Fibroblast of skin of scalp (primary cell): ENCODE measurements around the gene SFXN3.

Source experiments
- DNase-seq: peaks from one replicate; pipeline ENCODE4 v3.0.0-alpha.2; 2013

The SFXN3 gene

GRCh38 chr10:101000127-101000914 is 30.7 kb upstream of the SFXN3 start:
- no peak for DNase-seq

GRCh38 chr10:101000915-101001658 is 29.9 kb upstream of the SFXN3 start:
- peak; percentile 79 for DNase-seq

- no peak for DNase-seq
Measured at GRCh38 chr10:101001659-101002035, 29.4 kb upstream of the SFXN3 start.

- DNase-seq = no peak
Measured at GRCh38 chr10:101002456-101002855, 28.6 kb upstream of the SFXN3 start.

GRCh38 chr10:101003639-101004206 is 27.3 kb upstream of the SFXN3 start:
- no peak for DNase-seq

GRCh38 chr10:101005361-101005760 is 25.7 kb upstream of the SFXN3 start:
- no peak for DNase-seq

- DNase-seq = no peak
Measured at GRCh38 chr10:101005869-101006567, 25.0 kb upstream of the SFXN3 start.

GRCh38 chr10:101006593-101007098 is 24.4 kb upstream of the SFXN3 start:
- DNase-seq = no peak

GRCh38 chr10:101007099-101007711 is 23.8 kb upstream of the SFXN3 start:
- DNase-seq = no peak

GRCh38 chr10:101007915-101008822 is 22.9 kb upstream of the SFXN3 start:
- peak; percentile 56 for DNase-seq

GRCh38 chr10:101008823-101009423 is 22.1 kb upstream of the SFXN3 start:
- no peak for DNase-seq

GRCh38 chr10:101010329-101010728 is 20.7 kb upstream of the SFXN3 start:
- DNase-seq = no peak

- DNase-seq = no peak
Measured at GRCh38 chr10:101011517-101012423, 19.3 kb upstream of the SFXN3 start.

- DNase-seq = peak; percentile 96
Measured at GRCh38 chr10:101012525-101013364, 18.3 kb upstream of the SFXN3 start.

- DNase-seq = no peak
Measured at GRCh38 chr10:101013365-101013825, 17.6 kb upstream of the SFXN3 start.

GRCh38 chr10:101014230-101014884 is 16.7 kb upstream of the SFXN3 start:
- peak; percentile 66 for DNase-seq

- peak; percentile 86 for DNase-seq
Measured at GRCh38 chr10:101014966-101015581, 16.0 kb upstream of the SFXN3 start.

- no peak for DNase-seq
Measured at GRCh38 chr10:101015582-101015973, 15.5 kb upstream of the SFXN3 start.
